ENCODE data around the gene TMED3. TPM values are rescaled to one million over a fixed set of nuclear protein-coding genes. Genes with fewer than 3 reads are reported as not detected.

TMED3 gene
- total RNA-seq, 1 donor from 2014 or later = 32.1 TPM

DNA sequence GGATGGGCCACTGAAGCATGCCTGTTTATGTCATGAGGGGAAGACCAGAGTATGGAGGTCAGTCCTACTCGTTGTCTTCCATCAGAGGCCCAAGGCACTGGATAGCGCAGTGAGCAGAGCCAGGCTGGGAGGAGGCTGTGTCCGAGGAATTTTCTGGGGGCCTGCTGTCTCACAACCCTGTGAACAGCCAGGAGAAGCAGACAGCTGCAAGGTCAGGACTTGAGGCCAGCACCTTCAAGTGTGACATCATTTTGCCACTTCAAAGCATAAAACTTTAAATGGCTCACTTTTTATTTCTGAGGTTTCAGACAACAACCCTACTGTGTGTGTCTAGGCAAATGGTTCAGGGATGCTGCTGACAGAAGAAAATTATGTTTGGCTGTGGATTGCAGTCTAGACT is 47.2 kb downstream of the TMED3 start:
- peak overlapping the region; percentile 13 for H3K27ac Mint-ChIP-seq (ENCODE audit: unreplicated experiment)

DNA sequence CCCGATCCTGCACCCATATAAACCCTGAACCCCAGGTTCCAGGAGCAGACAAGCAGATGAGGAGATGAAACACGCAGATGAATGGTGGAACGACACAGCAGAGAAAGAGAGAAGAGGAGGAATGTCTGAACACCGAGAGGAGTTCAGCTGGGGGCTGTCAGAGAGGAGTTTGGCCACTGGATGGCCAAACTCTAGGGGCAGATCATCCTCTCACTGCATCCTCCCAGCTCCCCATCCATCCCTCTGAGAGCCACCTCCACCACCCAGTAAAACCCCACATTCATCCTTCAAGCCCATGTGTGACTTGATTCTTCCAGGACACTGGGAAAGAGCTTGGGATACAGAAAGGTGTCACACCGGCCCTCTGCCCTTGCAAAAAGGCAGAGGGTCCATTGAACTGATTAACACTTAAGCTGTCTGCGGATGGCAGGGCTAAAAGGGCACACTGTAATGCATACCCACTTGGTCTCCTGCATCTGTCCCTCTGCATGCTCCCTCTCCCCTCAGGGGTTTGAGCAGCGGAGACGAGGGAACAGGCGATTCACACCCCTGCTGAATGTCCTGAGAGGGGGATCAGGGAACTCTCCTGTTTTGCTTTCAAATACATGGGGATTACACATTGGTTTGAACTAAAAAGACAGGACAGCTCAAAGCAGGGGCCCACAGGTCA is 53.8 kb downstream of the TMED3 start:
- TF ChIP-seq, protein P1, sequence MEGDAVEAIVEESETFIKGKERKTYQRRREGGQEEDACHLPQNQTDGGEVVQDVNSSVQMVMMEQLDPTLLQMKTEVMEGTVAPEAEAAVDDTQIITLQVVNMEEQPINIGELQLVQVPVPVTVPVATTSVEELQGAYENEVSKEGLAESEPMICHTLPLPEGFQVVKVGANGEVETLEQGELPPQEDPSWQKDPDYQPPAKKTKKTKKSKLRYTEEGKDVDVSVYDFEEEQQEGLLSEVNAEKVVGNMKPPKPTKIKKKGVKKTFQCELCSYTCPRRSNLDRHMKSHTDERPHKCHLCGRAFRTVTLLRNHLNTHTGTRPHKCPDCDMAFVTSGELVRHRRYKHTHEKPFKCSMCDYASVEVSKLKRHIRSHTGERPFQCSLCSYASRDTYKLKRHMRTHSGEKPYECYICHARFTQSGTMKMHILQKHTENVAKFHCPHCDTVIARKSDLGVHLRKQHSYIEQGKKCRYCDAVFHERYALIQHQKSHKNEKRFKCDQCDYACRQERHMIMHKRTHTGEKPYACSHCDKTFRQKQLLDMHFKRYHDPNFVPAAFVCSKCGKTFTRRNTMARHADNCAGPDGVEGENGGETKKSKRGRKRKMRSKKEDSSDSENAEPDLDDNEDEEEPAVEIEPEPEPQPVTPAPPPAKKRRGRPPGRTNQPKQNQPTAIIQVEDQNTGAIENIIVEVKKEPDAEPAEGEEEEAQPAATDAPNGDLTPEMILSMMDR (IDR thresholded peaks at IDR 0.05; ENCODE audit: partially characterized antibody, unreplicated experiment) = no peak
- no peaks in the 10 kb centered on the region for H3K27me3 Mint-ChIP-seq (ENCODE audit: unreplicated experiment)
- no peaks in the 10 kb centered on the region for H3K4me1 Mint-ChIP-seq (ENCODE audit: low read depth, unreplicated experiment)
- no peak overlapping the region for H3K4me3 Mint-ChIP-seq (ENCODE audit: unreplicated experiment)
- peaks cover 10% of the 10 kb centered on the region for H3K36me3 Mint-ChIP-seq (ENCODE audit: unreplicated experiment)
- peaks cover 2% of the 10 kb centered on the region for H3K9me3 Mint-ChIP-seq (ENCODE audit: unreplicated experiment)
- DNase-seq = no peak
- no peak overlapping the region for H3K27ac Mint-ChIP-seq (ENCODE audit: unreplicated experiment)

More for the DNA sequence above, 47.2 kb downstream of the TMED3 start:
- Mint-ChIP-seq H3K27me3 (ENCODE audit: unreplicated experiment) (peaks cover 3% of the 10 kb centered on the region), H3K9me3 (ENCODE audit: unreplicated experiment) (peaks cover 2% of the 10 kb centered on the region), H3K4me3 (ENCODE audit: unreplicated experiment) (no peak overlapping the region), H3K4me1 (ENCODE audit: low read depth, unreplicated experiment) (peaks cover 3% of the 10 kb centered on the region), H3K36me3 (ENCODE audit: unreplicated experiment) (peaks cover 6% of the 10 kb centered on the region)
- TF ChIP-seq, protein P1 (IDR thresholded peaks at IDR 0.05; ENCODE audit: partially characterized antibody, unreplicated experiment) = no peak
- DNase-seq = no peak

DNA sequence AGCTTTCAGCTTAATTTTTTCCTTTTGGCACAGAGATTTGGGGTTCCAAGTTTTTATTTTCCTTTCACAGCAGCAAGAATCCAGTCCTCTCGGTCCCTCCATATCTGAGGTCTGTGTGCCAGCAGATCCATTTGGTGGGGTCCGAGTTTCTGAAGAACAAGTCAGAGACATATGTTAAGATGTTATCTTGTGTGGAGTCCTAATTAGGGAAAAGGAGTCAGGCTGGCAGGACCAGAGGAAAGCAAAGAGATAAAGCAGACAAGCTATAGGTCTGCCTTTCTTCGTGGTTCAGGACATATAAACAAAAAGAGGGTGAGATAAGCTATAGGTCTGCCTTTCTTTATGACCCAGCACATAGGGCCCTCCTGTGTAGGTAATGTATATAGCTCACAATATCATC is 54.9 kb downstream of the TMED3 start:
- no peak for DNase-seq
- no peaks in the 10 kb centered on the region for H3K9me3 Mint-ChIP-seq (ENCODE audit: unreplicated experiment)
- H3K27me3 Mint-ChIP-seq (ENCODE audit: unreplicated experiment) = no peaks in the 10 kb centered on the region
- H3K36me3 Mint-ChIP-seq (ENCODE audit: unreplicated experiment) = peaks cover 10% of the 10 kb centered on the region
- no peak overlapping the region for H3K27ac Mint-ChIP-seq (ENCODE audit: unreplicated experiment)
- TF ChIP-seq, protein P1 (IDR thresholded peaks at IDR 0.05; ENCODE audit: partially characterized antibody, unreplicated experiment) = no peak
- H3K4me3 Mint-ChIP-seq (ENCODE audit: unreplicated experiment) = no peak overlapping the region
- no peaks in the 10 kb centered on the region for H3K4me1 Mint-ChIP-seq (ENCODE audit: low read depth, unreplicated experiment)

GRCh38 chr15:79366691-79367090 is 55.8 kb downstream of the TMED3 start:
- Mint-ChIP-seq H3K4me1 (ENCODE audit: low read depth, unreplicated experiment) (no peaks in the 10 kb centered on the region), H3K27ac (ENCODE audit: unreplicated experiment) (no peak overlapping the region), H3K4me3 (ENCODE audit: unreplicated experiment) (no peak overlapping the region), H3K9me3 (ENCODE audit: unreplicated experiment) (no peaks in the 10 kb centered on the region), H3K27me3 (ENCODE audit: unreplicated experiment) (no peaks in the 10 kb centered on the region), H3K36me3 (ENCODE audit: unreplicated experiment) (peaks cover 10% of the 10 kb centered on the region)
- DNase-seq = no peak
- TF ChIP-seq, protein P1 (IDR thresholded peaks at IDR 0.05; ENCODE audit: partially characterized antibody, unreplicated experiment) = no peak

DNA sequence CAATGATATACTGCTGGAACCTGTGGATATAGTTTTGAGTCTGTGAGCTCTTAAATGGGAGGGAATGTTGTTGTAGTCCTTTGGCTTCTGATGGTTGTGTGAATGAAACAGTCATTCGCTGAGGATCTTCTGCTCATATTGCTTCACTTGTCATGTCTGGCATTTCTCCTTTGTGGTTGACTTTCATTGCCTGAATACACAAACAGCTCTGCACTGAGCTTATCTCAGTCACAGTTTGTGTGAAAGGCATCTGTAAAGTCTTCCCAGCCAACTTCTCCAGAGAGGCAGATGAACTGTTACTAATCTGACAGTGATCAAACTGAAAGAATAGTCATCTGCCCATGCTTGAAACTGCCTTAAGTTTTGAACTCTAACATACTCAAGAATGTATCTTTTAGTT is 59.8 kb downstream of the TMED3 start:
- Mint-ChIP-seq H3K27ac (ENCODE audit: unreplicated experiment) (no peak overlapping the region), H3K36me3 (ENCODE audit: unreplicated experiment) (no peaks in the 10 kb centered on the region), H3K27me3 (ENCODE audit: unreplicated experiment) (no peaks in the 10 kb centered on the region), H3K4me1 (ENCODE audit: low read depth, unreplicated experiment) (no peaks in the 10 kb centered on the region), H3K9me3 (ENCODE audit: unreplicated experiment) (no peaks in the 10 kb centered on the region), H3K4me3 (ENCODE audit: unreplicated experiment) (no peak overlapping the region)
- DNase-seq = no peak
- TF ChIP-seq, protein P1 (IDR thresholded peaks at IDR 0.05; ENCODE audit: partially characterized antibody, unreplicated experiment) = no peak
